ENCODE measurements around the gene BTBD17. TPM values are rescaled to one million over a fixed set of nuclear protein-coding genes. Genes with fewer than 3 reads are reported as not detected.

Gene BTBD17
- total and polyA plus RNA-seq, 2 experiments from 2014 or later, result 0.39 to 1.3 TPM

DNA sequence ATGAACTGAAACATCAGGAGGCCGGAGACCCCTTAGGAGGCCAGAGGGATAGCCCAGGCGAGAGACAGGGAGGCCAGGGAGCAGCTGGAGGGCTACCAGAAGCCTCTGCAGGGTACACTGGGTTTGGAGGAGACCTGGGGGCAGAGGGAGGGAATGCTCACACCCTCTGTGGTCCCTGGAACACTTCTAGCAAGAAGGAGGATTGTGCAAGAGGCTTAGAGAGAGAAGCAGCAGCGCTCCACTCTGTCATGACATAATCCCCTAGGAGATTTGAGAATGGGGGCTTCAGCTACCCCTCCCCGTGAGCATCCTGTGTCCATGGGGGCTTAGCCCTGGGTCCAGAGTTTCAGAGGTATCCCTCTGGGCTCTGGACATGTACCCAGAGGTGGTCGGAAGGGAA lies 21.5 kb upstream of the BTBD17 start:
- no peaks in the 10 kb centered on the region for H3K27me3 ChIP-seq
- 69% methylated on average over 5 of the region's 5 CpGs for WGBS (ENCODE audit: low lambda C conversion rate, missing lambda C conversion rate)
- H3K4me3 ChIP-seq, result no peak overlapping the region
- no peak overlapping the region for H3K4me2 ChIP-seq
- H2AFZ ChIP-seq, result no peak overlapping the region
- H3K4me1 ChIP-seq (ENCODE audit: insufficient read depth), result peaks cover 10% of the 10 kb centered on the region
- no peak for TF ChIP-seq EZH2 (IDR thresholded peaks at IDR 0.05; ENCODE audit: borderline replicate concordance)
- TF ChIP-seq EZH2phosphoT487 (IDR thresholded peaks at IDR 0.05; ENCODE audit: low read depth, severe bottlenecking, unreplicated experiment), result no peak
- TF ChIP-seq, protein P1, sequence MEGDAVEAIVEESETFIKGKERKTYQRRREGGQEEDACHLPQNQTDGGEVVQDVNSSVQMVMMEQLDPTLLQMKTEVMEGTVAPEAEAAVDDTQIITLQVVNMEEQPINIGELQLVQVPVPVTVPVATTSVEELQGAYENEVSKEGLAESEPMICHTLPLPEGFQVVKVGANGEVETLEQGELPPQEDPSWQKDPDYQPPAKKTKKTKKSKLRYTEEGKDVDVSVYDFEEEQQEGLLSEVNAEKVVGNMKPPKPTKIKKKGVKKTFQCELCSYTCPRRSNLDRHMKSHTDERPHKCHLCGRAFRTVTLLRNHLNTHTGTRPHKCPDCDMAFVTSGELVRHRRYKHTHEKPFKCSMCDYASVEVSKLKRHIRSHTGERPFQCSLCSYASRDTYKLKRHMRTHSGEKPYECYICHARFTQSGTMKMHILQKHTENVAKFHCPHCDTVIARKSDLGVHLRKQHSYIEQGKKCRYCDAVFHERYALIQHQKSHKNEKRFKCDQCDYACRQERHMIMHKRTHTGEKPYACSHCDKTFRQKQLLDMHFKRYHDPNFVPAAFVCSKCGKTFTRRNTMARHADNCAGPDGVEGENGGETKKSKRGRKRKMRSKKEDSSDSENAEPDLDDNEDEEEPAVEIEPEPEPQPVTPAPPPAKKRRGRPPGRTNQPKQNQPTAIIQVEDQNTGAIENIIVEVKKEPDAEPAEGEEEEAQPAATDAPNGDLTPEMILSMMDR (IDR thresholded peaks at IDR 0.05; ENCODE audit: poor library complexity), result no peak
- no peak for DNase-seq (ENCODE audit: low spot score)
- no peak overlapping the region for H3K27ac ChIP-seq
- H3K9me3 ChIP-seq (ENCODE audit: low read depth), result no peaks in the 10 kb centered on the region
- no peaks in the 10 kb centered on the region for H3K79me2 ChIP-seq
- no peaks in the 10 kb centered on the region for H4K20me1 ChIP-seq (ENCODE audit: insufficient read depth, poor library complexity, severe bottlenecking)
- H3K9me2 ChIP-seq (replicated peaks; ENCODE audit: insufficient read depth), result no peaks in the 10 kb centered on the region
- no peaks in the 10 kb centered on the region for H3K36me3 ChIP-seq (replicated peaks; ENCODE audit: insufficient read depth, low read depth)

DNA sequence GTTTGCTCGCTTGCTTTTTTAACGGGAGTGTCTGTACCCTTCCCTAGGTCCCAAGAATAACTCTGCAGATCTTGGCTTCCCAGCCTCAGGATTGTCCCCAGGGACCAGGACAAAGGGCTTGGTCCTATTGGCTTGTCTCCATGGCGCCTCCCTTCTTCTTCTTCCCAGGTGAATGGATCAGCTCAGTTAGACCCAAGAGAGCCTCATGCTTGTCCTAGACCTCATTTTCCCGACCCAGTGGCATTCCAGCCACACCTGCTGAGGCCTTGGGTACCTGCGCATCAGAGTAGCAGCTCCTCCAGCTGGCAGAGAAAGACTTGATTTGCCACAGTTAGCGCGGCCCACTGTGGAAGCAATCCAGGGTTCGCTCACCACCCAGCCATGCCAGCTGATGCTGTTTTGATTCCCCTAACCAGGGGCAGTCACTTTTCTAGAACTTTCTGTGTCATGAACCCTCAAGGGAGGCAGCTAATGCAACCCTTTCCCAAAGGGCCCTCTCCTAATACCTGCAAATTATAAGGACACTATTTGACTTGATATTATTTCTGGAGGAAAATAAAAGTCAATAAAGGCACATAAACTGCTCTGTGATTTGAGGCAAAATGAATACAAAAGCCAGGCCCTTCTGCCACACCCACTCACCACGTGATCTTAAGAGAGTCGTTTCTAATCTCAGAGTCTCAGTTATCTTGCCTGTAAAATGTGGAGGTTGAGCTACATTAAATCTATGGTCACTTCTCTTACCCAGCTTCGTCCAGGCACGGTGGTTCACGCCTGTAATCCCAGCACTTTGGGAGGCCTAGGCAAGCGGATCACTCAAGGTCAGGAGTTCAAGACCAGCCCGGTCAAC lies 19.5 kb upstream of the BTBD17 start:
- H3K9me2 ChIP-seq (replicated peaks; ENCODE audit: insufficient read depth), result no peaks in the 10 kb centered on the region
- TF ChIP-seq EZH2 (IDR thresholded peaks at IDR 0.05; ENCODE audit: borderline replicate concordance) (no peak), EZH2phosphoT487 (IDR thresholded peaks at IDR 0.05; ENCODE audit: low read depth, severe bottlenecking, unreplicated experiment) (no peak)
- TF ChIP-seq, protein P1 (IDR thresholded peaks at IDR 0.05; ENCODE audit: poor library complexity), result no peak
- DNase-seq (ENCODE audit: low spot score), result no peak
- H3K4me2 ChIP-seq, result no peak overlapping the region
- H3K79me2 ChIP-seq, result no peaks in the 10 kb centered on the region
- peak overlapping the region; percentile 57 for H3K27ac ChIP-seq
- H3K9me3 ChIP-seq (ENCODE audit: low read depth), result no peaks in the 10 kb centered on the region
- no peaks in the 10 kb centered on the region for H3K27me3 ChIP-seq
- H3K4me3 ChIP-seq, result no peak overlapping the region
- no peak overlapping the region for H2AFZ ChIP-seq
- H3K36me3 ChIP-seq (replicated peaks; ENCODE audit: insufficient read depth, low read depth), result no peaks in the 10 kb centered on the region
- H4K20me1 ChIP-seq (ENCODE audit: insufficient read depth, poor library complexity, severe bottlenecking), result no peaks in the 10 kb centered on the region
- peaks cover 10% of the 10 kb centered on the region for H3K4me1 ChIP-seq (ENCODE audit: insufficient read depth)
- 73% methylated on average over 15 of the region's 15 CpGs for WGBS (ENCODE audit: low lambda C conversion rate, missing lambda C conversion rate)

DNA sequence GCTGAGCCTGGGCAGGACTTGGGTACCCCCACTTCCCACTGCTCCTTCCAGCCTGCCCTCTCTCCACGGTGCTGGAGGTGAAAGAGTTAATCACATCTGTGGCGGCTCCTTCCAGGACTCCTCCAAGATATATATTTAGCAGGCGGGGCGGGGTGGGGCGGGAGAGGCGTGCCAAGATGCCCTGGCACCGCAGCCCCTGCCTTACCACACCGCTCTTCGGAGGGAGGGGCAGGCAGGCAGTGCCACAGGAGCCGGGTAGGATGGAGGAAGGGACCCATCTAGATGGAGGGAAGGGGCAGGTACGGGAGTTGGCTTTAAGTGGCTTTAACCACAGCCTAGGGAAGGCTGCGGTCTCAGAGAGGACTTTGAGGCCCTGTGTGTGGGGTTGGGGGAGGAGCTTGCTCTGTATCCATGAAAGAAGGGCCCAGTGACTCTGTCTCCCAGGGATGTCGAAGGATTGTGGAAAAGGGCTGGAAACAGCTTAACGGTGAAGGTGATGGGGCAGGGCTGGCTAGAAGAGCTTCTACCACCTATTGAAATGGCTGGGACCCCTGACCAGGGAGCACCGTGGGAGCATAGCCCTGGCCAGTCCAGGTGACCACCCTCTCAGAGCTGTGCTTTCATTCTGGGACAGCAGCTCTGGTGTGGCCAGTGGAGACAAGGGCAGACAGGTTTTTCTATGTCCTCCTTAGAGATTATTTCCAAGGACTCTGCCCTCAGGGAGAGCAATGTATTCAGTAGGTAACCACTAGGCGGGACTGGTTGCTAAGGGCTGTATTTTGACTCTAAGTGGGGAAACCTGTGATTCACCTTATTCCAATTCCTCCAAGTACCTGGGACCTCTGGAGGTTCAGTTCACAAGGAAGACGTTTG lies 18.7 kb upstream of the BTBD17 start:
- H3K36me3 ChIP-seq (replicated peaks; ENCODE audit: insufficient read depth, low read depth), result no peaks in the 10 kb centered on the region
- H3K9me3 ChIP-seq (ENCODE audit: low read depth), result no peaks in the 10 kb centered on the region
- H2AFZ ChIP-seq, result no peak overlapping the region
- peak; percentile 76 for DNase-seq (ENCODE audit: low spot score)
- H3K4me1 ChIP-seq (ENCODE audit: insufficient read depth), result peaks cover 10% of the 10 kb centered on the region
- 51% methylated on average over 16 of the region's 17 CpGs for WGBS (ENCODE audit: low lambda C conversion rate, missing lambda C conversion rate)
- peak overlapping the region; percentile 67 for H3K4me2 ChIP-seq
- H3K4me3 ChIP-seq, result no peak overlapping the region
- TF ChIP-seq EZH2phosphoT487 (IDR thresholded peaks at IDR 0.05; ENCODE audit: low read depth, severe bottlenecking, unreplicated experiment) (no peak), EZH2 (IDR thresholded peaks at IDR 0.05; ENCODE audit: borderline replicate concordance) (no peak)
- TF ChIP-seq, protein P1 (IDR thresholded peaks at IDR 0.05; ENCODE audit: poor library complexity), result peak; percentile 32
- H3K27ac ChIP-seq, result peak overlapping the region; percentile 76
- H4K20me1 ChIP-seq (ENCODE audit: insufficient read depth, poor library complexity, severe bottlenecking), result no peaks in the 10 kb centered on the region
- no peaks in the 10 kb centered on the region for H3K79me2 ChIP-seq
- no peaks in the 10 kb centered on the region for H3K27me3 ChIP-seq
- no peaks in the 10 kb centered on the region for H3K9me2 ChIP-seq (replicated peaks; ENCODE audit: insufficient read depth)
